GM23248 (cell line): ENCODE measurements around the gene FAM163A. TPM values are rescaled to one million over a fixed set of nuclear protein-coding genes. Genes with fewer than 3 reads are reported as not detected.

Source experiments
- DNase-seq: peaks from one replicate; pipeline ENCODE4 v3.0.0-alpha.2; 2015
- H2AFZ ChIP-seq: fragments of 200-600 bp; sonication (generic); 2 replicates; pipeline ENCODE4 v1.6.1; 2016; ENCODE audit warnings: antibody characterized with exemption
- H3F3A ChIP-seq: fragments of 200-600 bp; sonication (generic); 2 replicates; pipeline ENCODE4 v1.6.1; 2016; ENCODE audit warnings: mild to moderate bottlenecking, antibody characterized with exemption, mixed run types; ENCODE audit not compliant: insufficient read depth
- H3K27ac ChIP-seq: fragments of 200-600 bp; sonication (generic); 2 replicates; pipeline ENCODE4 v1.5.1; 2016; ENCODE audit warnings: mild to moderate bottlenecking
- H3K27me3 ChIP-seq: fragments of 200-600 bp; sonication (generic); replicated peaks from 2 replicates; pipeline ENCODE4 v1.6.1; 2016; ENCODE audit warnings: mild to moderate bottlenecking; ENCODE audit not compliant: insufficient read depth
- H3K36me3 ChIP-seq: fragments of 200-600 bp; sonication (generic); 2 replicates; pipeline ENCODE4 v1.6.1; 2016; ENCODE audit warnings: low read depth, mild to moderate bottlenecking
- H3K4me1 ChIP-seq: fragments of 200-600 bp; sonication (generic); 2 replicates; pipeline ENCODE4 v1.6.1; 2016; ENCODE audit warnings: mild to moderate bottlenecking; ENCODE audit not compliant: insufficient read depth
- H3K4me2 ChIP-seq: fragments of 200-600 bp; sonication (generic); one replicate; pipeline ENCODE4 v1.6.1; 2016; ENCODE audit warnings: mild to moderate bottlenecking; ENCODE audit not compliant: unreplicated experiment
- H3K4me3 ChIP-seq: fragments of 200-600 bp; sonication (generic); 2 replicates; pipeline ENCODE4 v1.5.1; 2016; ENCODE audit warnings: mild to moderate bottlenecking
- H3K79me2 ChIP-seq: fragments of 200-600 bp; sonication (generic); 2 replicates; pipeline ENCODE4 v1.6.1; 2016; ENCODE audit warnings: mild to moderate bottlenecking; ENCODE audit not compliant: insufficient read depth
- H3K9ac ChIP-seq: fragments of 200-600 bp; sonication (generic); 2 replicates; pipeline ENCODE4 v1.6.1; 2016; ENCODE audit warnings: mild to moderate bottlenecking
- H3K9me2 ChIP-seq: fragments of 200-600 bp; sonication (generic); 2 replicates; pipeline ENCODE4 v1.6.1; 2016; ENCODE audit warnings: mixed run types, mild to moderate bottlenecking, moderate library complexity; ENCODE audit not compliant: insufficient read depth
- H3K9me3 ChIP-seq: fragments of 200-600 bp; sonication (generic); one replicate; pipeline ENCODE4 v1.6.1; 2017; ENCODE audit warnings: low read depth
- H4K20me1 ChIP-seq: fragments of 200-600 bp; sonication (generic); 2 replicates; pipeline ENCODE4 v1.6.0; 2016; ENCODE audit not compliant: insufficient read depth
- EZH2 ChIP-seq: fragments of 200-600 bp; sonication (generic); IDR thresholded peaks from 2 replicates; pipeline ENCODE4 v1.6.1; 2018; ENCODE audit warnings: antibody characterized with exemption, mild to moderate bottlenecking; ENCODE audit not compliant: insufficient read depth, poor library complexity, severe bottlenecking
- EZH2phosphoT487 ChIP-seq: fragments of 200-600 bp; sonication (generic); IDR thresholded peaks from 2 replicates; pipeline ENCODE4 v1.6.1; 2018; ENCODE audit warnings: antibody characterized with exemption, moderate library complexity, mild to moderate bottlenecking, low read depth; ENCODE audit not compliant: insufficient read depth
- WGBS, 2 experiments: methylation state at CpG; one replicate each; pipeline ENCODE4 v1.1.6; 2015 to 2017; ENCODE audit warnings: low lambda C conversion rate in 2 of 2, low coverage in 1 of 2; ENCODE audit errors: missing lambda C conversion rate in 2 of 2; 5-methylcytosine and 5-hydroxymethylcytosine counted together
- in situ Hi-C: fragments of 300-500 bp; cut with MboI; formaldehyde crosslinking; loops from 2 replicates; pipeline ENCODE4 v1.15.0; 2020
- polyA plus RNA-seq: library from polyadenylated mRNA; unstranded; fragments of >200 nt; fragmentation: Nextera tagmentation; extraction: Ambion mirVana; gene quantifications from 2 replicates; pipeline ENCODE4 v1.2.1, GENCODE V29; 2016
- total RNA-seq: library from RNA; depleted of rRNA; stranded (reverse); fragments of >200 nt; shearing (Covaris generic); gene quantifications from 2 replicates; pipeline ENCODE4 v1.2.3, GENCODE V29; 2014

The FAM163A gene
- total and polyA plus RNA-seq, 2 experiments from 2014 or later: not detected

GRCh38 chr1:179761846-179762640 is 19.0 kb downstream of the FAM163A start:
- H3K9me2 ChIP-seq: no peaks in the 10 kb centered on the region
- TF ChIP-seq EZH2phosphoT487 (no peak), EZH2 (no peak)
- in situ Hi-C loops: no loop called here
- no peak overlapping the region for H3K4me3 ChIP-seq
- H3K4me1 ChIP-seq: no peaks in the 10 kb centered on the region
- no peaks in the 10 kb centered on the region for H3K79me2 ChIP-seq
- no peak for DNase-seq
- WGBS, 2 experiments: 24 to 25% methylated on average over 6 of the region's 6 CpGs
- no peak overlapping the region for H3K4me2 ChIP-seq
- no peak overlapping the region for H3K27ac ChIP-seq
- H2AFZ ChIP-seq: no peak overlapping the region
- H3K9me3 ChIP-seq: no peaks in the 10 kb centered on the region
- no peaks in the 10 kb centered on the region for H4K20me1 ChIP-seq
- no peaks in the 10 kb centered on the region for H3F3A ChIP-seq
- no peak overlapping the region for H3K9ac ChIP-seq
- H3K36me3 ChIP-seq: no peaks in the 10 kb centered on the region
- H3K27me3 ChIP-seq: peaks cover 26% of the 10 kb centered on the region

DNA sequence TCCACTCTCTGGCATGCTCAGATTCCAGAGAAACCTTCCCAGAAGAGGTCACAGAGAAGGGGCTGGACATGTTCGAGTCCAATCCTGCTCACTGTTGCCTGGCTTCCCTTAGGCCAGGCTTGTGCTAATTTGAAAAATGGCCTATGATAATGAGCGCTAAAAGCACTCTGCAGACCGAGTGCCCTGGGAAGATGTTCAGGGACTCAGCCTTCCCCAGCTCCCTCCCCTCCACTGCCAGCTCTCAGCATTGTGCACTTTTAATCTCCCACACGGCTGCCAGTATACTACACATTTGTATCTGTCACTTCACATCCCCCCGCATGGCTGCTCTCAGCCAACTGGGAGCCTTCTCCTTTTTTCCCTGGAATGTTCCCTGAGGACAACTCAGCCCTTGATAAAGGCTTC is 24.1 kb downstream of the FAM163A start:
- Histone ChIP-seq H3K36me3 (no peaks in the 10 kb centered on the region), H3K27me3 (peaks cover 10% of the 10 kb centered on the region; the same call in 1 of the 2 replicates), H3K4me2 (no peak overlapping the region), H3K4me3 (no peak overlapping the region), H4K20me1 (no peaks in the 10 kb centered on the region), H3F3A (no peaks in the 10 kb centered on the region), H3K79me2 (no peaks in the 10 kb centered on the region), H2AFZ (no peak overlapping the region), H3K4me1 (no peaks in the 10 kb centered on the region), H3K9me3 (no peaks in the 10 kb centered on the region), H3K27ac (no peak overlapping the region), H3K9ac (no peak overlapping the region), H3K9me2 (no peaks in the 10 kb centered on the region)
- whole genome bisulfite sequencing, 2 experiments: 25 to 31% methylated on average over 5 of the region's 5 CpGs
- no peak for DNase-seq
- in situ Hi-C loops: no loop called here
- TF ChIP-seq EZH2phosphoT487 (no peak), EZH2 (no peak)

DNA sequence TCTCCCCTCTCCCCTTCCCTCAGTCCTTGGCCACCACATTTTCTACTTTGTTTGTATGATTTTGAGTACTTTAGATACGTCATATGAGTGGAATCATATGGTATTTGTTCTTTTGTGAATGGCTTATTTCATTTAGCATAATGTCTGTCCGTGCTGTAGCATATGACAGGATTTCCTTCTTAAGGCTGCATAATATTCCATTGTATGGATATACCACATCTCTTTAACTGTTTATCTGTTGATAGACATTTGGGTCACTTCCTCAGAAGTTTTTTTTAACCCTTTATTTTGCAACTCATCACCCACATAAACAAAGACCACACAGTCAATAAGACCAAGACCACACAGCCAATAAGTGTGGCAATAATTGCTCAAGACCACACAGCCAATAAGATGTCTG is 24.9 kb downstream of the FAM163A start:
- Histone ChIP-seq H4K20me1 (no peaks in the 10 kb centered on the region), H3K9ac (no peak overlapping the region), H3K4me3 (no peak overlapping the region), H3F3A (no peaks in the 10 kb centered on the region), H3K4me1 (no peaks in the 10 kb centered on the region), H3K4me2 (no peak overlapping the region), H3K79me2 (no peaks in the 10 kb centered on the region), H3K27me3 (peaks cover 7% of the 10 kb centered on the region; the same call in 1 of the 2 replicates), H3K36me3 (no peaks in the 10 kb centered on the region), H3K9me2 (no peaks in the 10 kb centered on the region), H2AFZ (no peak overlapping the region), H3K27ac (no peak overlapping the region), H3K9me3 (no peaks in the 10 kb centered on the region)
- no peak for DNase-seq
- 35 to 44% methylated on average over 2 of the region's 2 CpGs for WGBS, 2 experiments
- TF ChIP-seq EZH2phosphoT487 (no peak), EZH2 (no peak)
- in situ Hi-C loops: no loop called here

- no peak for TF ChIP-seq EZH2phosphoT487
- 28 to 35% methylated on average over 7 to 9 of the region's 9 CpGs for WGBS, 2 experiments
Observed at GRCh38 chr1:179770887-179771502, 27.9 kb downstream of the FAM163A start.

More at GRCh38 chr1:179770887-179771502, 27.9 kb downstream of the FAM163A start:
- no peak overlapping the region for H3K9ac ChIP-seq
- no peaks in the 10 kb centered on the region for H3K4me1 ChIP-seq
- no peaks in the 10 kb centered on the region for H3K27me3 ChIP-seq
- no peak overlapping the region for H3K27ac ChIP-seq
- no peaks in the 10 kb centered on the region for H3F3A ChIP-seq
- no peak overlapping the region for H2AFZ ChIP-seq
- no peaks in the 10 kb centered on the region for H4K20me1 ChIP-seq
- in situ Hi-C loops: no loop called here
- H3K36me3 ChIP-seq: no peaks in the 10 kb centered on the region
- no peaks in the 10 kb centered on the region for H3K79me2 ChIP-seq
- H3K9me2 ChIP-seq: no peaks in the 10 kb centered on the region
- peak; percentile 16 for DNase-seq
- H3K9me3 ChIP-seq: no peaks in the 10 kb centered on the region
- no peak overlapping the region for H3K4me3 ChIP-seq
- no peak overlapping the region for H3K4me2 ChIP-seq
